Neuron (in vitro differentiated cells): ENCODE data around the gene TJP3.

ENCODE experiments used
- H2AFZ ChIP-seq: one replicate; pipeline ENCODE4 v1.6.1; 2013; ENCODE audit warnings: low read depth, mild to moderate bottlenecking, inconsistent platforms, low read length, moderate library complexity
- H3K27me3 ChIP-seq: one replicate; pipeline ENCODE4 v1.6.1; 2013; ENCODE audit warnings: low read length; ENCODE audit not compliant: insufficient read depth
- H3K36me3 ChIP-seq: one replicate; pipeline ENCODE4 v1.6.1; 2013; ENCODE audit warnings: low read length; ENCODE audit not compliant: insufficient read depth
- H3K4me1 ChIP-seq: one replicate; pipeline ENCODE4 v1.6.1; 2013; ENCODE audit warnings: low read length; ENCODE audit not compliant: insufficient read depth
- H3K4me3 ChIP-seq: 2 replicates; pipeline ENCODE4 v1.5.1; 2013; ENCODE audit warnings: mild to moderate bottlenecking, low read length, moderate library complexity
- H3K9me3 ChIP-seq: one replicate; pipeline ENCODE4 v1.6.1; 2013; ENCODE audit warnings: low read length

The TJP3 gene

GRCh38 chr19:3771000-3771905, 63.1 kb downstream of the TJP3 start:
- no peaks in the 10 kb centered on the region for H3K4me1 ChIP-seq
- H2AFZ ChIP-seq, result no peak overlapping the region
- no peak overlapping the region for H3K4me3 ChIP-seq
- H3K9me3 ChIP-seq, result no peaks in the 10 kb centered on the region
- H3K36me3 ChIP-seq, result peaks cover 16% of the 10 kb centered on the region
- H3K27me3 ChIP-seq, result peaks cover 3% of the 10 kb centered on the region

- Histone ChIP-seq H2AFZ (no peak within 1 kb of the TSS), H3K4me3 (no peak within 1 kb of the TSS), H3K36me3 (peaks cover 9% of the 10 kb centered on the region), H3K9me3 (peaks cover 2% of the 10 kb centered on the region), H3K27me3 (peaks cover 3% of the 10 kb centered on the region), H3K4me1 (no peaks in the 10 kb centered on the region)
Measured at GRCh38 chr19:3771906-3772455, 63.8 kb downstream of the TJP3 start, which contains the start of gene RAX2. Gene RAX2 (minus strand): TSS chr19:3772228. CDS start chr19:3771742, 486 bp downstream.

- peaks cover 2% of the 10 kb centered on the region for H3K9me3 ChIP-seq
- H3K4me3 ChIP-seq, result no peak overlapping the region
- no peaks in the 10 kb centered on the region for H3K36me3 ChIP-seq
- no peaks in the 10 kb centered on the region for H3K4me1 ChIP-seq
- peaks cover 3% of the 10 kb centered on the region for H3K27me3 ChIP-seq
- no peak overlapping the region for H2AFZ ChIP-seq
Measured at GRCh38 chr19:3773814-3774515, 65.8 kb downstream of the TJP3 start.

- H3K4me1 ChIP-seq, result no peaks in the 10 kb centered on the region
- H3K9me3 ChIP-seq, result peaks cover 2% of the 10 kb centered on the region
- H3K4me3 ChIP-seq, result no peak overlapping the region
- H2AFZ ChIP-seq, result no peak overlapping the region
- no peaks in the 10 kb centered on the region for H3K36me3 ChIP-seq
- peaks cover 3% of the 10 kb centered on the region for H3K27me3 ChIP-seq
Measured at GRCh38 chr19:3774621-3775373, 66.6 kb downstream of the TJP3 start.

GRCh38 chr19:3775374-3775711, 67.2 kb downstream of the TJP3 start:
- Histone ChIP-seq H3K27me3 (peaks cover 3% of the 10 kb centered on the region), H3K4me1 (no peaks in the 10 kb centered on the region), H2AFZ (no peak overlapping the region), H3K9me3 (peaks cover 2% of the 10 kb centered on the region), H3K36me3 (no peaks in the 10 kb centered on the region), H3K4me3 (no peak overlapping the region)

- Histone ChIP-seq H3K27me3 (peaks cover 3% of the 10 kb centered on the region), H2AFZ (no peak overlapping the region), H3K9me3 (peaks cover 2% of the 10 kb centered on the region), H3K4me3 (no peak overlapping the region), H3K4me1 (no peaks in the 10 kb centered on the region), H3K36me3 (no peaks in the 10 kb centered on the region)
Measured at GRCh38 chr19:3775831-3776230, 67.6 kb downstream of the TJP3 start.

- Histone ChIP-seq H3K9me3 (peaks cover 4% of the 10 kb centered on the region), H3K4me3 (no peak overlapping the region), H2AFZ (no peak overlapping the region), H3K36me3 (no peaks in the 10 kb centered on the region), H3K27me3 (peaks cover 3% of the 10 kb centered on the region), H3K4me1 (no peaks in the 10 kb centered on the region)
Measured at GRCh38 chr19:3776479-3777040, 68.4 kb downstream of the TJP3 start.

- Histone ChIP-seq H2AFZ (no peak overlapping the region), H3K9me3 (peaks cover 4% of the 10 kb centered on the region), H3K27me3 (peaks cover 3% of the 10 kb centered on the region), H3K36me3 (no peaks in the 10 kb centered on the region), H3K4me1 (no peaks in the 10 kb centered on the region), H3K4me3 (no peak overlapping the region)
Measured at GRCh38 chr19:3778104-3778867, 70.1 kb downstream of the TJP3 start.

GRCh38 chr19:3778899-3779723, 70.9 kb downstream of the TJP3 start:
- no peak overlapping the region for H3K4me3 ChIP-seq
- H2AFZ ChIP-seq, result no peak overlapping the region
- H3K36me3 ChIP-seq, result no peaks in the 10 kb centered on the region
- peaks cover 4% of the 10 kb centered on the region for H3K9me3 ChIP-seq
- no peaks in the 10 kb centered on the region for H3K4me1 ChIP-seq
- H3K27me3 ChIP-seq, result peaks cover 9% of the 10 kb centered on the region

GRCh38 chr19:3780786-3781304, 72.7 kb downstream of the TJP3 start:
- H3K4me3 ChIP-seq, result no peak overlapping the region
- peaks cover 4% of the 10 kb centered on the region for H3K9me3 ChIP-seq
- H2AFZ ChIP-seq, result no peak overlapping the region
- H3K36me3 ChIP-seq, result no peaks in the 10 kb centered on the region
- H3K27me3 ChIP-seq, result peaks cover 24% of the 10 kb centered on the region
- peaks cover 5% of the 10 kb centered on the region for H3K4me1 ChIP-seq

- H3K4me3 ChIP-seq, result no peak overlapping the region
Measured at GRCh38 chr19:3781603-3782002, 73.4 kb downstream of the TJP3 start.

More at GRCh38 chr19:3781603-3782002, 73.4 kb downstream of the TJP3 start:
- peaks cover 3% of the 10 kb centered on the region for H3K9me3 ChIP-seq
- no peaks in the 10 kb centered on the region for H3K36me3 ChIP-seq
- peaks cover 5% of the 10 kb centered on the region for H3K4me1 ChIP-seq
- no peak overlapping the region for H2AFZ ChIP-seq
- peaks cover 30% of the 10 kb centered on the region for H3K27me3 ChIP-seq
